A549 (cell line): ENCODE results near the gene GLO1. TPM values are rescaled to one million over a fixed set of nuclear protein-coding genes. Genes with fewer than 3 reads are reported as not detected.

ENCODE experiments used
- ATAC-seq, 2 experiments: fragments of 200-7000 bp in 1 of 2; fragments of >200 bp in 1 of 2; cut with Nextera tagmentation in 1 of 2; cut with Tn5 transposase in 1 of 2; 3 replicates each; pipeline versions ENCODE4 v1.8.0 to v1.9.1; 2018 to 2020; ENCODE audit warnings: mild to moderate bottlenecking in 1 of 2, moderate library complexity in 1 of 2
- CTCF ChIA-PET: fragments of 300-600 bp; sonication (Branson Sonifier 250); formaldehyde crosslinking; extraction: SDS; loops from one replicate; lab custom pipeline; 2021; ENCODE audit warnings: antibody characterized with exemption, inconsistent platforms; lab: Yijun Ruan, JAX
- POLR2A ChIA-PET: fragments of 350-600 bp; formaldehyde crosslinking; extraction: SDS; loops from one replicate; lab custom pipeline; 2021; ENCODE audit warnings: antibody characterized with exemption, inconsistent platforms; lab: Yijun Ruan, JAX
- DNase-seq, 2 experiments: peaks; one replicate each; pipeline versions ENCODE4 v3.0.0 to v3.0.0-alpha.2; 2011 to 2016; ENCODE audit warnings: low read depth in 1 of 2, low spot score in 1 of 2
- FAIRE-seq: peaks from 2 replicates; lab custom pipeline; 2011; peaks lifted over from hg19 to GRCh38; lab: Jason Lieb, UNC
- H3K27ac ChIP-seq, 2 experiments: fragments of >200 bp; sonication (Bioruptor Twin); formaldehyde crosslinking; 3 replicates each; pipeline ENCODE4 v1.5.1; 2016 to 2017
- H3K4me1 ChIP-seq: fragments of >200 bp; sonication (Bioruptor Twin); formaldehyde crosslinking; 3 replicates; pipeline ENCODE4 v1.6.1; 2016
- H3K4me2 ChIP-seq: fragments of >200 bp; sonication (Bioruptor Twin); formaldehyde crosslinking; 3 replicates; pipeline ENCODE4 v1.6.1; 2016
- H3K4me3 ChIP-seq: fragments of >200 bp; sonication (Bioruptor Twin); formaldehyde crosslinking; 3 replicates; pipeline ENCODE4 v1.5.1; 2016
- H3K9me3 ChIP-seq: fragments of >200 bp; sonication (Bioruptor Twin); formaldehyde crosslinking; 3 replicates; pipeline ENCODE4 v1.6.1; 2016
- CBX2 ChIP-seq: fragments of 200-600 bp; sonication (generic); IDR thresholded peaks from 2 replicates; pipeline ENCODE4 v1.6.1; 2016; ENCODE audit warnings: low read depth, mild to moderate bottlenecking, borderline replicate concordance
- CBX8 ChIP-seq: fragments of 200-600 bp; sonication (generic); IDR thresholded peaks from 2 replicates; pipeline ENCODE4 v1.6.1; 2016
- CHD2 ChIP-seq: fragments of 150-350 bp; IDR thresholded peaks from 2 replicates; pipeline ENCODE4 v1.6.1; 2014; ENCODE audit warnings: low read length; ENCODE audit not compliant: partially characterized antibody
- CTCF ChIP-seq: fragments of >200 bp; sonication (Bioruptor Twin); formaldehyde crosslinking; IDR thresholded peaks from 3 replicates; pipeline ENCODE4 v1.5.1; 2016
- EHF ChIP-seq: fragments of 250-450 bp; sonication (Bioruptor Pico); IDR thresholded peaks from 2 replicates; pipeline ENCODE4 v1.5.0; 2020; ENCODE audit warnings: mild to moderate bottlenecking
- EHMT2 ChIP-seq: fragments of 200-600 bp; sonication (generic); IDR thresholded peaks from 2 replicates; pipeline ENCODE4 v1.6.1; 2016; ENCODE audit warnings: antibody characterized with exemption, low read depth, mild to moderate bottlenecking, moderate library complexity
- EP300 ChIP-seq, 2 experiments: fragments of >200 bp; sonication (Bioruptor Twin); formaldehyde crosslinking; IDR thresholded peaks; 2 replicates in 1 of 2; 3 replicates in 1 of 2; pipeline ENCODE4 v1.6.1; 2016 to 2017
- FOSB ChIP-seq: fragments of 250-450 bp; sonication (Bioruptor Pico); IDR thresholded peaks from 2 replicates; pipeline ENCODE4 v1.5.0; 2020; ENCODE audit warnings: mild to moderate bottlenecking, moderate library complexity
- FOSL2 ChIP-seq, 2 experiments: fragments of 450-650 bp in 1 of 2; fragments of >200 bp in 1 of 2; sonication (Bioruptor Twin) in 1 of 2; formaldehyde crosslinking; IDR thresholded peaks; 2 replicates each; pipeline versions ENCODE4 v1.5.0 to v1.6.1; 2016 to 2020; ENCODE audit warnings: mild to moderate bottlenecking in 1 of 2, moderate library complexity in 1 of 2
- HDAC2 ChIP-seq: fragments of 200-600 bp; sonication (generic); IDR thresholded peaks from 2 replicates; pipeline ENCODE4 v1.6.1; 2016
- HMGXB4 ChIP-seq: fragments of 250-450 bp; sonication (Bioruptor Pico); IDR thresholded peaks from 2 replicates; pipeline ENCODE4 v1.5.0; 2021; ENCODE audit warnings: mild to moderate bottlenecking, moderate library complexity, borderline replicate concordance
- HOXA7 ChIP-seq: fragments of 250-450 bp; sonication (Bioruptor Pico); IDR thresholded peaks from 2 replicates; pipeline ENCODE4 v1.5.0; 2020; ENCODE audit warnings: mild to moderate bottlenecking, moderate library complexity
- HOXB5 ChIP-seq: fragments of 250-450 bp; sonication (Bioruptor Pico); IDR thresholded peaks from 2 replicates; pipeline ENCODE4 v1.5.0; 2020; ENCODE audit warnings: mild to moderate bottlenecking, moderate library complexity
- JUN ChIP-seq, 2 experiments: fragments of >200 bp; sonication (Bioruptor Twin); formaldehyde crosslinking; IDR thresholded peaks; 2 replicates in 1 of 2; 3 replicates in 1 of 2; pipeline ENCODE4 v1.6.1; 2016 to 2017
- KDM1A ChIP-seq: fragments of 200-600 bp; sonication (generic); IDR thresholded peaks from 2 replicates; pipeline ENCODE4 v1.6.1; 2016; ENCODE audit warnings: low read depth, mild to moderate bottlenecking
- MAX ChIP-seq: IDR thresholded peaks from 2 replicates; pipeline ENCODE4 v1.6.1; 2012
- NFE2L2 ChIP-seq: fragments of 150-350 bp; conservative IDR thresholded peaks from 2 replicates; pipeline ENCODE4 v1.6.1; 2014; ENCODE audit warnings: low read length
- PHF8 ChIP-seq: fragments of 200-600 bp; sonication (generic); IDR thresholded peaks from 2 replicates; pipeline ENCODE4 v1.6.1; 2016; ENCODE audit warnings: low read depth, mild to moderate bottlenecking, antibody characterized with exemption, moderate library complexity, borderline replicate concordance
- POLR2A ChIP-seq: IDR thresholded peaks from 2 replicates; pipeline ENCODE4 v1.6.1; 2012; ENCODE audit warnings: mild to moderate bottlenecking, low read length
- RAD21 ChIP-seq, 2 experiments: fragments of >200 bp in 1 of 2; sonication (Bioruptor Twin) in 1 of 2; formaldehyde crosslinking in 1 of 2; IDR thresholded peaks in 1 of 2; conservative IDR thresholded peaks in 1 of 2; 2 replicates in 1 of 2; 3 replicates in 1 of 2; pipeline ENCODE4 v1.6.1; 2012 to 2018; ENCODE audit warnings: inconsistent platforms in 1 of 2
- RCOR1 ChIP-seq: fragments of 150-350 bp; IDR thresholded peaks from 2 replicates; pipeline ENCODE4 v1.6.1; 2014; ENCODE audit warnings: antibody characterized with exemption, low read length, low read depth
- REST ChIP-seq: fragments of 200-600 bp; sonication (generic); IDR thresholded peaks from 2 replicates; pipeline ENCODE4 v1.6.1; 2016; ENCODE audit warnings: antibody characterized with exemption, mild to moderate bottlenecking, moderate library complexity
- RFX5 ChIP-seq: fragments of 450-650 bp; IDR thresholded peaks from 2 replicates; pipeline ENCODE4 v1.7.1; 2014; ENCODE audit warnings: antibody characterized with exemption, mild to moderate bottlenecking, moderate library complexity
- RNF2 ChIP-seq: fragments of 200-600 bp; sonication (generic); IDR thresholded peaks from 2 replicates; pipeline ENCODE4 v1.6.1; 2016; ENCODE audit warnings: low read depth, mild to moderate bottlenecking, antibody characterized with exemption, moderate library complexity, borderline replicate concordance
- SREBF2 ChIP-seq: fragments of 450-650 bp; IDR thresholded peaks from 2 replicates; pipeline ENCODE4 v1.6.1; 2014; ENCODE audit warnings: mild to moderate bottlenecking, moderate library complexity
- TFCP2L1 ChIP-seq: fragments of 250-450 bp; sonication (Bioruptor Pico); IDR thresholded peaks from 2 replicates; pipeline ENCODE4 v1.5.0; 2021; ENCODE audit warnings: mild to moderate bottlenecking
- TP53 ChIP-seq: fragments of 250-450 bp; sonication (Bioruptor Pico); IDR thresholded peaks from 2 replicates; pipeline ENCODE4 v1.5.0; 2021; ENCODE audit warnings: mild to moderate bottlenecking, moderate library complexity
- USF2 ChIP-seq: fragments of 450-650 bp; IDR thresholded peaks from 2 replicates; pipeline ENCODE4 v1.6.1; 2014; ENCODE audit warnings: antibody characterized with exemption
- ZC3H11A ChIP-seq: fragments of 450-650 bp; IDR thresholded peaks from 2 replicates; pipeline ENCODE4 v1.6.1; 2014; ENCODE audit warnings: antibody characterized with exemption, mild to moderate bottlenecking
- ZFP36 ChIP-seq: fragments of 450-650 bp; IDR thresholded peaks from 2 replicates; pipeline ENCODE4 v1.6.1; 2014; ENCODE audit warnings: borderline replicate concordance; ENCODE audit not compliant: partially characterized antibody
- WGBS: methylation state at CpG from one replicate; pipeline ENCODE4 v1.1.6; 2017; ENCODE audit errors: missing lambda C conversion rate; 5-methylcytosine and 5-hydroxymethylcytosine counted together
- polyA plus RNA-seq, 4 experiments: library from polyadenylated mRNA; depleted of rRNA in 3 of 4; stranded (reverse); fragments of >200 nt; fragmentation: RNase III in 1 of 4; extraction: RNeasy Plus Mini Kit Qiagen cat#74134 plus additional on column Dnase treatment in 1 of 4; gene quantifications; 2 replicates in 3 of 4; 3 replicates in 1 of 4; pipeline ENCODE4 v1.2.3, GENCODE V29; 2011 to 2017

GLO1 gene
- polyA plus RNA-seq, 2 of the 4 experiments (the other 2 are of a cell fraction): 105 to 128 TPM

- CTCF ChIA-PET: interaction anchor here (1.4 kb wide), 1 partner anchor 11 kb away, joined by 3 read pairs; no protein-coding TSS in a partner anchor
- DNase-seq (no peak), ATAC-seq (no peak), FAIRE-seq (no peak)
- no peak overlapping the region for H3K27ac ChIP-seq
- no peak overlapping the region for H3K4me2 ChIP-seq
- no CpG with 5 or more reads among the region's 1 CpG for WGBS
- TF ChIP-seq TP53 (CRISPR knock-in tag) (no peak), FOSB (CRISPR knock-in tag) (no peak), SREBF2 (no peak), ZFP36 (no peak), RNF2 (no peak), HMGXB4 (CRISPR knock-in tag) (no peak), RAD21 (conservative IDR thresholded peaks at IDR 0.05 in 1 of 2, IDR thresholded peaks at IDR 0.05 in 1 of 2) (no peak), HDAC2 (no peak), JUN (IDR thresholded peaks at IDR 0.05) (no peak), CBX8 (no peak), PHF8 (no peak), MAX (no peak), EHF (no peak), TFCP2L1 (CRISPR knock-in tag) (no peak), KDM1A (no peak), HOXA7 (CRISPR knock-in tag) (no peak), FOSL2 (IDR thresholded peaks at IDR 0.05) (no peak), FOSL2 (CRISPR knock-in tag; IDR thresholded peaks at IDR 0.05) (no peak), RCOR1 (no peak), RFX5 (no peak), CHD2 (no peak)
- H3K9me3 ChIP-seq: no peaks in the 10 kb centered on the region
- no peak overlapping the region for H3K4me3 ChIP-seq
- POLR2A ChIA-PET: no interaction called here
- no peaks in the 10 kb centered on the region for H3K4me1 ChIP-seq
These were observed 16.4 kb upstream of the GLO1 start for GRCh38 chr6:38719358-38719757.

GRCh38 chr6:38716825-38717224 lies 13.9 kb upstream of the GLO1 start:
- H3K4me2 ChIP-seq: no peak overlapping the region
- CTCF ChIA-PET: no interaction called here
- DNase-seq (no peak), ATAC-seq (no peak), FAIRE-seq (no peak)
- POLR2A ChIA-PET: no interaction called here
- no peaks in the 10 kb centered on the region for H3K9me3 ChIP-seq
- no peak overlapping the region for H3K27ac ChIP-seq
- WGBS: 63% methylated on average over 2 of the region's 2 CpGs
- no peaks in the 10 kb centered on the region for H3K4me1 ChIP-seq
- no peak overlapping the region for H3K4me3 ChIP-seq
- no peak for TF ChIP-seq REST
- TF ChIP-seq HDAC2: no peak
- TF ChIP-seq ZC3H11A: no peak
- TF ChIP-seq EP300 (IDR thresholded peaks at IDR 0.05): no peak
- TF ChIP-seq ZFP36: no peak
- TF ChIP-seq CBX2: no peak
- no peak for TF ChIP-seq EHF
- TF ChIP-seq NFE2L2: no peak
- TF ChIP-seq HOXB5: no peak
- TF ChIP-seq RFX5: no peak
- no peak for TF ChIP-seq JUN (IDR thresholded peaks at IDR 0.05)
- no peak for TF ChIP-seq USF2
- TF ChIP-seq POLR2A: no peak
- TF ChIP-seq CHD2: no peak
- no peak for TF ChIP-seq EHMT2
- no peak for TF ChIP-seq CTCF
